Activated B cell treated with CpG ODN at 0.5 μM for 24 hours (primary cell): Measurements from ENCODE around the gene CHCHD3. TPM values are rescaled to one million over a fixed set of nuclear protein-coding genes. Genes with fewer than 3 reads are reported as not detected.

Experiments
- ATAC-seq: fragments of 200-7000 bp; cut with Tn5 transposase; one replicate; pipeline ENCODE4 v1.10.0; 2021; ENCODE audit warnings: low read depth, mild to moderate bottlenecking, moderate library complexity
- CTCF ChIA-PET: fragments of 350-600 bp; sonication (Branson Sonifier 250); formaldehyde crosslinking; loops from one replicate; lab custom pipeline; 2021; ENCODE audit warnings: antibody characterized with exemption; lab: Charles Lee
- POLR2A ChIA-PET: fragments of 350-600 bp; sonication (Branson Sonifier 250); formaldehyde crosslinking; loops from one replicate; lab custom pipeline; 2021; ENCODE audit warnings: antibody characterized with exemption; lab: Charles Lee
- DNase-seq: peaks from one replicate; pipeline ENCODE4 v3.0.0; 2022
- H3K27ac Mint-ChIP-seq: one replicate; pipeline ENCODE4 v1.8.0; 2020; ENCODE audit warnings: mixed read lengths
- H3K27me3 Mint-ChIP-seq: one replicate; pipeline ENCODE4 v1.8.0; 2021; ENCODE audit warnings: mixed read lengths
- H3K36me3 Mint-ChIP-seq: one replicate; pipeline ENCODE4 v1.8.0; 2021; ENCODE audit warnings: low read depth, mixed read lengths
- H3K4me1 Mint-ChIP-seq: one replicate; pipeline ENCODE4 v1.8.0; 2021; ENCODE audit warnings: mixed read lengths
- H3K4me3 Mint-ChIP-seq: one replicate; pipeline ENCODE4 v1.8.0; 2020; ENCODE audit warnings: mild to moderate bottlenecking, mixed read lengths
- H3K9me3 Mint-ChIP-seq: one replicate; pipeline ENCODE4 v1.8.0; 2020; ENCODE audit warnings: mixed read lengths
- intact Hi-C: fragments of 100-400 bp; cut with micrococcal nuclease; formaldehyde crosslinking; loops from one replicate; pipeline ENCODE4 v1.15.1; 2024
- total RNA-seq: library from RNA; stranded (reverse); gene quantifications from 2 replicates; pipeline ENCODE4 v1.2.3, GENCODE V29; 2022
- TF ChIP-seq, protein P1 (sequence below): fragments of 200-600 bp; IDR thresholded peaks from one replicate; pipeline ENCODE4 v1.8.0; 2022; ENCODE audit warnings: antibody characterized with exemption, mild to moderate bottlenecking

The CHCHD3 gene
- total RNA-seq, 1 donor from 2014 or later = 53.6 TPM

DNA sequence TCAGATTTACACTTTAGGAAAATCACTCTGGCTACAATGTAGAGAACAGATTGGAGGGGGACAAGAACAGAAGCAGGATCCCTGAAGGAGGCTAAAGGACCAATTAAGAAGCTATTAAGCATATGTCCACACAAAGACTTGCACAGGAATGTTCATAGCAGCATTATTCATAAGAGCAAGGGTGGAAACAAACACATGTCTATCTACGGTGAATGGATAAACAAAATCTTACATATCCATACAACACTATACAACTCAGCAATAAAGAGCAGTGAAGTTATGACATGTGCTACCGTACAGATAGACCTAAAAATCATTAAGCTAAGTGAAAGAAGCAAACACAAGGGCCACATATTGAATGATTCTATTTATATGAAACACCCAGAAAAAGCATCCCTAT is 10.4 kb downstream of the CHCHD3 start:
- ATAC-seq (no peak), DNase-seq (no peak)
- peaks cover 28% of the 10 kb centered on the region for H3K4me1 Mint-ChIP-seq
- TF ChIP-seq, protein P1, sequence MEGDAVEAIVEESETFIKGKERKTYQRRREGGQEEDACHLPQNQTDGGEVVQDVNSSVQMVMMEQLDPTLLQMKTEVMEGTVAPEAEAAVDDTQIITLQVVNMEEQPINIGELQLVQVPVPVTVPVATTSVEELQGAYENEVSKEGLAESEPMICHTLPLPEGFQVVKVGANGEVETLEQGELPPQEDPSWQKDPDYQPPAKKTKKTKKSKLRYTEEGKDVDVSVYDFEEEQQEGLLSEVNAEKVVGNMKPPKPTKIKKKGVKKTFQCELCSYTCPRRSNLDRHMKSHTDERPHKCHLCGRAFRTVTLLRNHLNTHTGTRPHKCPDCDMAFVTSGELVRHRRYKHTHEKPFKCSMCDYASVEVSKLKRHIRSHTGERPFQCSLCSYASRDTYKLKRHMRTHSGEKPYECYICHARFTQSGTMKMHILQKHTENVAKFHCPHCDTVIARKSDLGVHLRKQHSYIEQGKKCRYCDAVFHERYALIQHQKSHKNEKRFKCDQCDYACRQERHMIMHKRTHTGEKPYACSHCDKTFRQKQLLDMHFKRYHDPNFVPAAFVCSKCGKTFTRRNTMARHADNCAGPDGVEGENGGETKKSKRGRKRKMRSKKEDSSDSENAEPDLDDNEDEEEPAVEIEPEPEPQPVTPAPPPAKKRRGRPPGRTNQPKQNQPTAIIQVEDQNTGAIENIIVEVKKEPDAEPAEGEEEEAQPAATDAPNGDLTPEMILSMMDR = no peak
- H3K27ac Mint-ChIP-seq = no peak overlapping the region
- peaks cover 48% of the 10 kb centered on the region for H3K36me3 Mint-ChIP-seq
- no peak overlapping the region for H3K4me3 Mint-ChIP-seq
- no peaks in the 10 kb centered on the region for H3K9me3 Mint-ChIP-seq
- ChIA-PET POLR2A (interaction anchor here (1.3 kb wide), 1 partner anchor 10 kb away, joined by 5 read pairs; the partner anchor contains the start of gene CHCHD3), CTCF (no interaction called here)
- no peaks in the 10 kb centered on the region for H3K27me3 Mint-ChIP-seq
- intact Hi-C loops = no loop called here

DNA sequence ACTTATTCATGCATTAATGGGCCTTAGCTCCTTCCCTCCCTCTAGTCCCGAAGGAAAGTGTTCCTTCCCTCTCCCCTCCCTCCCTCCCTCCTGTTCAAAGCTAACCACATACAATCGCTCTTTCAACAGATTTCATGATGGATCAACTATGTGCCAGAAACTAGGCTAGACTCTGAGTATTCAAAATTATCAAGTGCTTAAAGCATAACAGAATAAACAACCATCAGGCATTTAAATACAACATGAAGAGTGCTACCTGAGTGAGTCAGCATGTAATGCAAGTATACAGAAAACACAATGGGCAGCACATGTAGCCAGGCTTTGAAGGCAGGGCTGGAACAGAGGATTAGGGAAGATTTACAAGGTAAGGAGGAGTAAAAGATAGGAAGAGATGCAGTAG is 11.3 kb downstream of the CHCHD3 start:
- H3K36me3 Mint-ChIP-seq = peaks cover 50% of the 10 kb centered on the region
- no peak overlapping the region for H3K4me3 Mint-ChIP-seq
- TF ChIP-seq, protein P1 = no peak
- no peaks in the 10 kb centered on the region for H3K27me3 Mint-ChIP-seq
- ATAC-seq (no peak), DNase-seq (no peak)
- CTCF ChIA-PET = no interaction called here
- H3K9me3 Mint-ChIP-seq = no peaks in the 10 kb centered on the region
- no peak overlapping the region for H3K27ac Mint-ChIP-seq
- H3K4me1 Mint-ChIP-seq = peaks cover 27% of the 10 kb centered on the region
- intact Hi-C loops = no loop called here
- POLR2A ChIA-PET = no interaction called here

DNA sequence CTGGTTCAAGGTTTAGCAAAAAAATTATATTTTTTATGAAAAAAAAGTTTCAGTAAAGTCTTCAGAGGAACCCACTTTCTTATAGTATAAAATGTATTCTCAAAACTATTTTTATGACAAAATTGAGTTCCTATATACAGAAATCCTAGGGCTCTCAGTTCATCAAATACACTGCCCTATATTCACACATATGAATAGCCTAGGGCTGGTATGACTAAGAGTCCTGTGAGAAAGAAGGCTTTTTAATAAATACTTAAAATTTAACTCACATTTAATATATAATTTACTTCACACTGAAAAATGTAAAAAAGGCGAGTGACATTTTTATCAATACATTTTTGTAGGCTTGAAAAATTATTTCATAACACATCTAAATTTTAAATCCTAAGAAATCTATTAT is 16.6 kb downstream of the CHCHD3 start:
- H3K4me3 Mint-ChIP-seq = no peak overlapping the region
- intact Hi-C loops = no loop called here
- DNase-seq (no peak), ATAC-seq (no peak)
- TF ChIP-seq, protein P1 = no peak
- POLR2A ChIA-PET = no interaction called here
- H3K4me1 Mint-ChIP-seq = peaks cover 14% of the 10 kb centered on the region
- no peaks in the 10 kb centered on the region for H3K27me3 Mint-ChIP-seq
- peaks cover 47% of the 10 kb centered on the region for H3K36me3 Mint-ChIP-seq
- no peaks in the 10 kb centered on the region for H3K9me3 Mint-ChIP-seq
- H3K27ac Mint-ChIP-seq = no peak overlapping the region
- CTCF ChIA-PET = no interaction called here

DNA sequence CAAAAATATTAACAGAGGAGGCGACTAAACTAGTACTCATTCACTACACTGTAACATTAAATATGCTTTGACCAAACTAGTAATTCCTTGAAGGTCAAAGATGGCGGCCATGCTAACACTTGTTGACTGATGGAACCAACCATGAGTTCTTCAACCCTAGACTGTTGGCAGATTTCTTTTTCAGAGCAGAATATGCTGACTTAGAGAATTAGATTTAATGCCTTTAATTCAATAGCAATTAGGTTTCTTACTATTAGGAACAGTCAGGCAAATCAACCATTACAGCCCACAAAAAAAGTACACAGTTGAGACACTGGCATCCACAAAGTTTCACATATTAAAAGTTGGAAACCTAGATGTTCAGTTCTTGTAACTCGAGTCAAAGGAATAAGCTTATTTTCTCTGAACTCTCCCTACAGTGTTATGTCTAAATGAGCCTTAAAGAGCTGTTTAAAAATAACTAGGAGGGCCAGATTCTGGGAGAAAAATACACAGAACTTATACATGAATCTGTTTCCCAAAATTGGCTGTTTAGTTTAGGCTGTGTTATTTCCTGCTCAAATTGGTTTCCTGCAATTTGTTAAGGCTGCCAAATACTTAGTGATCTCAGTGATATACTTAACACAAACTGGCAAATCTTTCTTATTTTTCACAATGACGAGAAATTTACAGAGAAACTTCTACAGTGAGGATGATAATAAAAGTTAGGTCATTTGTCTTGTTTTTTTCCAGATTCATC is 17.6 kb downstream of the CHCHD3 start:
- intact Hi-C loops = no loop called here
- no peak overlapping the region for H3K27ac Mint-ChIP-seq
- peaks cover 24% of the 10 kb centered on the region for H3K4me1 Mint-ChIP-seq
- DNase-seq (no peak), ATAC-seq (no peak)
- TF ChIP-seq, protein P1 = no peak
- no peaks in the 10 kb centered on the region for H3K27me3 Mint-ChIP-seq
- no peak overlapping the region for H3K4me3 Mint-ChIP-seq
- H3K9me3 Mint-ChIP-seq = no peaks in the 10 kb centered on the region
- POLR2A ChIA-PET = no interaction called here
- peaks cover 51% of the 10 kb centered on the region for H3K36me3 Mint-ChIP-seq
- CTCF ChIA-PET = no interaction called here

DNA sequence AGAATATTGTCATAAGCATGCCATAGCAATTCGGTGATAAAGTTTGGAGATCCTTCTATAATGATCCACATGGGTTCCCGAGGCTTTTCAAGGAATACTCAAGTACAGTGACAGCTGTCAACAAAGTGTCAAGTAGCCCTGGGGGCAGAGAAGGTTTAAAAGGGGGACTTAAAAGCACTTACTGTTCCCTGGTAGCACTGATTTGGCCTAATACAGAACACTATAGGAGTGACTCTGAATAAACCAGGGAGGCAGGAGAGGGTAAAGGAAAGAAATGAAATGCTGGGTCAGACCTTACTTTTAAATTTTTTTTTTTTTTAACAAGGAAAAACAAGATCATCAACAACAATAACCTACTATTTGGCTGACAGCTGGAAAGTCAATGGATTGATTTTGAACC is 20.1 kb downstream of the CHCHD3 start:
- CTCF ChIA-PET = no interaction called here
- DNase-seq (no peak), ATAC-seq (no peak)
- no peaks in the 10 kb centered on the region for H3K27me3 Mint-ChIP-seq
- POLR2A ChIA-PET = no interaction called here
- peaks cover 41% of the 10 kb centered on the region for H3K4me1 Mint-ChIP-seq
- H3K4me3 Mint-ChIP-seq = no peak overlapping the region
- intact Hi-C loops = no loop called here
- peaks cover 30% of the 10 kb centered on the region for H3K36me3 Mint-ChIP-seq
- no peaks in the 10 kb centered on the region for H3K9me3 Mint-ChIP-seq
- no peak overlapping the region for H3K27ac Mint-ChIP-seq
- TF ChIP-seq, protein P1 = no peak
